Cerebellar cortex (tissue), 1 donor: ENCODE results near the gene ARID1A.
A peak's percentile ranks its signal among the peaks of the same experiment; 100 is the strongest.

Experiments
- DNase-seq: peaks from one replicate; pipeline ENCODE4 v3.0.0-alpha.2; 2015; ENCODE audit warnings: low spot score

The ARID1A gene

GRCh38 chr1:26761217-26761616 is 65.4 kb downstream of the ARID1A start:
- peak; percentile 42 for DNase-seq

GRCh38 chr1:26767714-26768113 is 71.9 kb downstream of the ARID1A start:
- no peak for DNase-seq

GRCh38 chr1:26768755-26769154 is 72.9 kb downstream of the ARID1A start:
- DNase-seq: no peak

DNA sequence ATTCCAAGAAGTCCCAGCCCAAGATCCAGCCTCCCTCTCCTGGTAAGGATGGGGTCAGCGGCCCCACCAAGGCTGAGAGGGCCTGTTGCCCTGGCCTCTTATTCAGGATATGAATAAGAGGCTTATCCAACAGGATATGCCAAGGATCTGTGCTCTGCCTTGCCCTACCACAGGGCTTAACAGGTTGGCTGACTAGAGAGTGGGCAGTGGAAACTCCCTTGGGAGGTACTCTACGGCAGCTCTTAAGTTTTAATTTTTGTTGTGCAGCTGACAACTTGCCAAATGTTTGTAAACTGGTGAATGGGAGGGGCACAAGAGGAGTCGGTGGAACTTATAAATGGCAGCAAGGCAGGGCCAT is 75.4 kb downstream of the ARID1A start:
- DNase-seq: no peak

DNA sequence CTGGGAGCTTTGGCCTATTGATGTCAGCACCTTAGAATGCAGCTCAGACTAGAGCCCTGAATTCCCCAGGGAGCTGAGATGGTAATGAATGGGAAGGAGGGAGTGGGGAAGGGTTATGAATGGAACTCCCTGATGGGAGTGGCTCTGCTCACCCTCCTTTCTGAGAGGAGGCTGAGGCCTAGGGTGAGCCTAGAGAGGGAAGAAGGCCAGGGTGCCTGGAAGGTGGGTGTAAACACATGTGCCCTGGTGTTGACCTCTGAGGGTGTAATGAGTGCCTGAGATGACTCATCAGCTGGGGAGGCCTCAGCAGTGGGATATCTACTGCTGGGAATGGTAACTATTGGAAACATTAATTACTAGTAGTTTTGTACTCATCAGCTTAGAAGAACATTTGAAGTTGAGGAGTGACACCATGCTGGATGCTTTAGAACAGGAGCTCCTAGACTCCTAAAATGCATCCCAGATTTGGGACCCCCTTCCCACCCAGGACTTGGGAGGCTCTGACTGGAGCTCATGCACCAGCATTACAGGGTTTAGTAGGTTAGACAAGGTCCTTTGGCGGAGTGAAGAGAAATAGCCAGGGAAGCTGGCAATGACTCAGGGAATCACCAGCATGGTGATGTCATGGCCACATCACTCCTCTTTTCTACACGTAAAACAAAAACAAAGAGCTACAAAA is 76.0 kb downstream of the ARID1A start:
- DNase-seq: no peak

- no peak for DNase-seq
These were observed 76.9 kb downstream of the ARID1A start for GRCh38 chr1:26772687-26773086.

DNA sequence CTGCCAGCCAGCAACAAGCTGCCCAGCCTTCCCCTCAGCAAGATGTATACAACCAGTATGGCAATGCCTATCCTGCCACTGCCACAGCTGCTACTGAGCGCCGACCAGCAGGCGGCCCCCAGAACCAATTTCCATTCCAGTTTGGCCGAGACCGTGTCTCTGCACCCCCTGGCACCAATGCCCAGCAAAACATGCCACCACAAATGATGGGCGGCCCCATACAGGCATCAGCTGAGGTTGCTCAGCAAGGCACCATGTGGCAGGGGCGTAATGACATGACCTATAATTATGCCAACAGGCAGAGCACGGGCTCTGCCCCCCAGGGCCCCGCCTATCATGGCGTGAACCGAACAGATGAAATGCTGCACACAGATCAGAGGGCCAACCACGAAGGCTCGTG is 78.6 kb downstream of the ARID1A start:
- no peak for DNase-seq

DNA sequence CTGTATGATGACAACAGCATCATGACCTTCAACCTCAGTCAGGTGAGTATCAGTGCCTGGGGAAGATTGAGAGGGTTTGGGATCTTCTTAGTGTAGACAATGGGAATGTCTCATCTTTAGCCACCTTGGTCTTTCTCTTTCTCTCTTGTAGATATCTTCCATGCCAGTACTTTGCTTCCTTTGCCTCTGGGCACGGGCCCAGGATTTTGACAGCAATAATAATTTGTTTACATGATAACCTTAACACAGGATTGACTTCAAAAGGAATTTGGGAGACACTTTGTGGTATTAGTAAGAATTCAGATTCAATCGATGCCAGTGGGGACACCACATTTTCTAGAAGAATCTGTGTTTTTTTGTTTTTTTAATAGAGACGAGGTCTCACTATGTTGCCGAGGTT is 79.9 kb downstream of the ARID1A start:
- no peak for DNase-seq

GRCh38 chr1:26779098-26779668 is 83.4 kb downstream of the ARID1A start:
- no peak for DNase-seq

GRCh38 chr1:26780344-26780957 is 84.6 kb downstream of the ARID1A start:
- DNase-seq: peak; percentile 48

GRCh38 chr1:26781206-26781825 is 85.5 kb downstream of the ARID1A start:
- DNase-seq: no peak

DNA sequence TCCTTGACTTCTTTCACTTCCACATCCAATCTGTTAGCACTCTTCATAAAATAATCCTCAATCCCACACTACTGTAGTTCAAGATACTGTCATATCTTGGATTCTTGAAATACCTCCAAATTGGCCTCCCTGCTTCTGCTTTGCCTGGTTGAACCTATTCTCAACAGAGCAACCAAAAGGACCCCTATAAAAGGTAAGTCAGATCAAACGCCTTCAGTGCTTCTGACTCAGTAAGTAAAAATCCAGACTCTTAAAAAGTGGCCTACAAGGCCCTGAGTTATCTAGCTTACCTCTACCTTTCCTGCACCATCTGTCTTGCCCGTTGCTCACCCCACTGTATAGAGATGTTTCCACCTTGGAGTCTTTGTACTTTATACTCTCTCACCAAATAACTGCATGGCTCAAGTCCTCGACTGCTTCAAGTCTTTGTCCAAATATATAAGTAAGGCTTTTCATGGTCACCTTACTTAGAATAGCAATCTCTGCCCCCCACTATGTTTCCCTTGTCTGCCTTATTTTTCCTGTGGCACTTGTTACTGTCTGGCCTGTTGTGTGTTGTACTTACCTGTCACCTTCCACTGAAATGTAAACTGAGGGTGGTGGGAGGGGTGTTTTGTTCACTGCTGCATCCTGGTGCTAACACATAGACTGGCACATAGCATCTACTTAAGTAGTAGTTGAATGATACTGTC is 86.9 kb downstream of the ARID1A start:
- no peak for DNase-seq

- no peak for DNase-seq
These were observed 87.8 kb downstream of the ARID1A start for GRCh38 chr1:26783646-26784022.

GRCh38 chr1:26784023-26784871 is 88.4 kb downstream of the ARID1A start:
- DNase-seq: peak; percentile 57

- no peak for DNase-seq
These were observed 89.1 kb downstream of the ARID1A start for GRCh38 chr1:26784886-26785285.

DNA sequence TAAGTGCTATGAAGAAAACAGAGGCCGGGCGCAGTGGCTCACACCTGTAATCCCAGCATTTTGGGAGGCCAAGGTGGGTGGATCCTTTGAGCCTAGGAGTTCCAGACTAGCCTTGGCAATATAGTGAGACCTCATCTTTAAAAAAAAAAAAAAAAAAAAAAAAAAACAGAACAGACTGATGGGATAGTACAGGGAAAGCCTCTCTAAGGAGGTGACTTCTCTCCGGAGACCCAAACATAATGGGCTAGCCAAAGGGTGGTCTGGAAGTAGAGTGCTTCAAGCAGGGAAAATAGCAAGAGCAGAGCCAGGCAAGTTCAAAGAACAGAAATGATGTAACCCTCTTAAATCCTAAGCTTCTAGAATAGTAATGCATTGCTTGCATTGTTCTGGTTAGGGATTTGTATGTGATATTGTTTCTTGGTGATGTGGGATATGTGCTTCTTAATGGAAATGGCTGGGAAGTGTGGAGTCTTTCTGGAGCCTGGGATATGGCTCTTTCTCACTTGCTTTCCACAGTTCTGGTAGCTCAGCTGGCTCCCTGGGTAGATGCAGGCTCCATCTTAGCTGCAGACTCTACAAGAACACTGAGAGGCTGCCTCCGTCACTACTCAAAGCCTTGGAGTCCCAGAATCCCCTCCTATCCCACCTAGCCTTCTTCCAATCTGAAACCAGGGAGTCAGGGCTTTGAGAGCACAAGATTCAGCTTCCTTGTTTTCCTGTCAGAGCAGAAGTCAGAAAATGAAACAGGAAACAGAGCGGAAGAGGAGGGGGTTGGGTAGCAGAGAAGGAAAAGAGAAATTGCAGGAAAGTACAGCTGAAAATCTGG is 90.0 kb downstream of the ARID1A start:
- DNase-seq: peak; percentile 60

GRCh38 chr1:26786437-26787380 is 90.9 kb downstream of the ARID1A start:
- DNase-seq: peak; percentile 80

DNA sequence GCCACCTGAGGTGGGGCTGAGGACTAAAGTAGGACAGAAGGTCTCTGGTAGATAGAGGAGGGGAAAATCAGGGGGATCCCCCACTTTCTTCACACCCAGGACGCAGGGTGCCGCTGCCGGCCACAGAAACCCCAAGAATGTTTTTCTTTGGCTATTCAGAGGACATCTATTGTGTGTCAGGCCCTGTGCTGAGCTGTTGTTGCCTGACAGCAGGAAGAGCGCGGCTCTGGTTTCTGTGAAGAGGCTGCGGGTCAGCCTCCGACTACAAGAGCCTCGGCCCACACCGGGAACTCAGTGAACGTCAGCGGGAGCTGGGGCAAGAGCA is 91.5 kb downstream of the ARID1A start:
- DNase-seq: no peak

DNA sequence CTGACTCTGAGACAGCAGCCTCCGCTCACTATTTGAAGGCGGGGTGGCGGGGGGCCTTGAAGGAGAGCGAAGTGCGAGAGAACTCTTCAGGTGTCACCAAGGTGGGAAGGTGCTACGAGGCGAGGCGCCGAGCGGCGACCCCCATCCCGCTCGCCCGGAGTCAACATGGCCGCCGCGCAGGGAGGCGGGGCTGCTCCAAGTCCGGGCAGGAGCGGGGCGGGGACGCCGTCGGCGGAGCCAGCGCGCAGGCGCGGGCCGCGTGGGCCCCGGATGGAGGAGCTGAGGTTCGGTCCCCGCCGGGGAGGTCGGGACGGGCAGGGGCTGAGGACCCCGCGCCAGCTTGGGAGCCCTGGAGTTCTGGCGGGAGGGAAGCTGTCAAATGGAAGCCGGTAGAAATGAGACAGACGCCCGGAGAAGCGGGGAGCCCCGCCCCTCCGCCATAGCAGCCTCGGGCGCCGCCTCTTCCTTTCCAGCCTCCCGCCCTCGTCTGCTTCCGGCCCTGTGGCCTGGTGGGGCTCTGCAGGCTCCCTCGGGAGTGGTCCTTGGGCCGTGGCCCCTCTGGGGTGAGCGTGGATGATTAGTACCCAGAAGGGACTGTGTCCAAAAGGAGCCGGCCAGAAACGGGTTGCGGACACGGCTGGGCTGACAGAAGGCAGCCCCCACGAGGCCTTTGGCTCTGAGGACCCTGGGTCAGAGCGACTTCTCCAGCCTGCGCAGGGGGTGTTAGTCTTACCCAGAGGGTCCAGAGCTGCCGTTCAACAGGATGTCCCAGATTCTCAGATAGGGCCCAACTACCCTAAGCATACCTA is 92.1 kb downstream of the ARID1A start, which contains the start of gene PIGV:
TSS of gene PIGV (plus strand) at position 245 of the 809 bp plus-strand sequence. CDS start 2,866 bp downstream, outside the sequence.
- peak; percentile 85 for DNase-seq
